Measurements from ENCODE around the gene AMD1. TPM values are rescaled to one million over a fixed set of nuclear protein-coding genes. Genes with fewer than 3 reads are reported as not detected.

Gene AMD1
- total and polyA plus RNA-seq, 4 donors: 36.9 to 81.7 (median 64.7) TPM

GRCh38 chr6:110895907-110896608, 21.5 kb downstream of the AMD1 start:
- ATAC-seq (ENCODE audit: insufficient read depth, low FRiP score) (no peak), DNase-seq (no peak)
- H3K4me3 ChIP-seq: no peak overlapping the region
- H3K4me1 ChIP-seq (ENCODE audit: control insufficient read depth in 5 of 5, insufficient read depth in 5 of 5, low read length in 5 of 5): peaks cover 0 to 1% (median 0%) of the 10 kb centered on the region in 5 donors
- H3K36me3 ChIP-seq (ENCODE audit: control insufficient read depth in 4 of 4, insufficient read depth in 4 of 4, low read length in 4 of 4): peaks cover 20 to 44% (median 41%) of the 10 kb centered on the region in 4 donors
- H3K27me3 ChIP-seq (ENCODE audit: control insufficient read depth in 3 of 3, insufficient read depth in 3 of 3, low read length in 2 of 3): no peaks in the 10 kb centered on the region
- no peak for TF ChIP-seq CTCF (IDR thresholded peaks at IDR 0.05; ENCODE audit: control extremely low read depth, extremely low read depth)
- H3K27ac ChIP-seq (ENCODE audit: low read depth in 1 of 2, low read length in 1 of 2): no peak overlapping the region
- no peak overlapping the region for H3K9ac ChIP-seq (ENCODE audit: insufficient read depth in 1 of 2, low read length in 2 of 2)
- 97 to 99% methylated on average over 4 of the region's 4 CpGs for WGBS, 2 donors
- no peaks in the 10 kb centered on the region for H3K9me3 ChIP-seq (ENCODE audit: control insufficient read depth in 4 of 4, insufficient read depth in 3 of 4, low read length in 3 of 4)

GRCh38 chr6:110897433-110897832, 22.8 kb downstream of the AMD1 start:
- 96 to 98% methylated on average over 9 of the region's 9 CpGs for WGBS, 2 donors
- no peaks in the 10 kb centered on the region for H3K9me3 ChIP-seq (ENCODE audit: control insufficient read depth in 4 of 4, insufficient read depth in 3 of 4, low read length in 3 of 4)
- no peak overlapping the region for H3K27ac ChIP-seq (ENCODE audit: low read depth in 1 of 2, low read length in 1 of 2)
- ATAC-seq (ENCODE audit: insufficient read depth, low FRiP score) (no peak), DNase-seq (no peak)
- no peak overlapping the region for H3K9ac ChIP-seq (ENCODE audit: insufficient read depth in 1 of 2, low read length in 2 of 2)
- H3K36me3 ChIP-seq (ENCODE audit: control insufficient read depth in 4 of 4, insufficient read depth in 4 of 4, low read length in 4 of 4): peaks cover 15 to 37% (median 31%) of the 10 kb centered on the region in 4 donors
- H3K4me1 ChIP-seq (ENCODE audit: control insufficient read depth in 5 of 5, insufficient read depth in 5 of 5, low read length in 5 of 5): no peaks in the 10 kb centered on the region
- H3K4me3 ChIP-seq: no peak overlapping the region
- H3K27me3 ChIP-seq (ENCODE audit: control insufficient read depth in 3 of 3, insufficient read depth in 3 of 3, low read length in 2 of 3): no peaks in the 10 kb centered on the region
- TF ChIP-seq CTCF (IDR thresholded peaks at IDR 0.05; ENCODE audit: control extremely low read depth, extremely low read depth): no peak

GRCh38 chr6:110898111-110898510, 23.5 kb downstream of the AMD1 start:
- WGBS, 2 donors: 80 to 83% methylated on average over 5 of the region's 5 CpGs
- DNase-seq: no peak
- H3K27ac ChIP-seq (ENCODE audit: low read depth in 1 of 2, low read length in 1 of 2): no peak overlapping the region
- peaks cover 14 to 30% (median 24%) of the 10 kb centered on the region in 4 donors for H3K36me3 ChIP-seq (ENCODE audit: control insufficient read depth in 4 of 4, insufficient read depth in 4 of 4, low read length in 4 of 4)
- H3K9me3 ChIP-seq (ENCODE audit: control insufficient read depth in 4 of 4, insufficient read depth in 3 of 4, low read length in 3 of 4): peaks cover 0 to 2% (median 0%) of the 10 kb centered on the region in 4 donors
- H3K4me3 ChIP-seq: no peak overlapping the region
- ATAC-seq (ENCODE audit: insufficient read depth, low FRiP score): no peak
- no peak overlapping the region for H3K9ac ChIP-seq (ENCODE audit: insufficient read depth in 1 of 2, low read length in 2 of 2)
- H3K4me1 ChIP-seq (ENCODE audit: control insufficient read depth in 5 of 5, insufficient read depth in 5 of 5, low read length in 5 of 5): no peaks in the 10 kb centered on the region
- H3K27me3 ChIP-seq (ENCODE audit: control insufficient read depth in 3 of 3, insufficient read depth in 3 of 3, low read length in 2 of 3): no peaks in the 10 kb centered on the region
- no peak for TF ChIP-seq CTCF (IDR thresholded peaks at IDR 0.05; ENCODE audit: control extremely low read depth, extremely low read depth)
